ENCODE results near the gene KANK4. TPM values are rescaled to one million over a fixed set of nuclear protein-coding genes. Genes with fewer than 3 reads are reported as not detected.

The KANK4 gene
- total and polyA plus RNA-seq, 2 of the 8 experiments (the other 6 are each of a cell fraction or from before 2014, with no cell fraction given) = 0.22 to 0.26 TPM

GRCh38 chr1:62352387-62352786 lies 33.2 kb upstream of the KANK4 start:
- H3K4me1 ChIP-seq (replicated peaks in 1 of 4; ENCODE audit: control insufficient read depth in 3 of 4, insufficient read depth in 4 of 4, low read length in 3 of 4) = no peaks in the 10 kb centered on the region; a peak in 1 of 7 replicates
- H2BK12ac ChIP-seq (ENCODE audit: low read depth, low read length) = no peak overlapping the region
- H3K18ac ChIP-seq (ENCODE audit: extremely low read depth, low read length) = no peak overlapping the region
- CTCF ChIA-PET (ENCODE audit: partially characterized antibody) = interaction anchor here (1.6 to 2.5 kb wide), 3 partner anchors 14 to 99 kb away, joined by 7 to 8 read pairs (median 8); no protein-coding TSS in a partner anchor
- H3K4me3 ChIP-seq (ENCODE audit: extremely low read depth in 1 of 4, insufficient read depth in 2 of 4, low read depth in 3 of 4, low read length in 4 of 4) = no peak overlapping the region
- H2AK5ac ChIP-seq (ENCODE audit: low read depth, low read length) = no peak overlapping the region
- POLR2A ChIA-PET (ENCODE audit: partially characterized antibody) = interaction anchor here (1.7 kb wide), 1 partner anchor 140 kb away, joined by 8 read pairs; no protein-coding TSS in a partner anchor
- FAIRE-seq (no peak), DNase-seq (ENCODE audit: low read depth in 1 of 2, low spot score in 2 of 2) (no peak)
- H3K23me2 ChIP-seq (ENCODE audit: low read depth, low read length) = no peaks in the 10 kb centered on the region
- no peaks in the 10 kb centered on the region for H3K79me2 ChIP-seq (ENCODE audit: control insufficient read depth in 1 of 2, insufficient read depth in 2 of 2, low read length in 2 of 2)
- H2AFZ ChIP-seq (ENCODE audit: low read length) = no peak overlapping the region
- H4K5ac ChIP-seq (ENCODE audit: insufficient read length, low read depth, low read length) = no peak overlapping the region
- H4K91ac ChIP-seq (replicated peaks; ENCODE audit: insufficient read length, low read length) = no peak overlapping the region
- no peak overlapping the region for H3K23ac ChIP-seq (ENCODE audit: insufficient read length)
- no peak overlapping the region for H3K4me2 ChIP-seq (ENCODE audit: insufficient read depth in 1 of 2, low read depth in 2 of 2, low read length in 2 of 2)
- no peak overlapping the region for H2BK15ac ChIP-seq (ENCODE audit: low read length)
- no peaks in the 10 kb centered on the region for H3K9me3 ChIP-seq (ENCODE audit: insufficient read depth in 2 of 2, low read depth in 1 of 2, low read length in 1 of 2)
- no peak overlapping the region for H2BK120ac ChIP-seq (replicated peaks; ENCODE audit: low read depth, low read length)
- no peaks in the 10 kb centered on the region for H3K79me1 ChIP-seq (ENCODE audit: low read depth, low read length)
- no peak overlapping the region for H3K4ac ChIP-seq (replicated peaks; ENCODE audit: insufficient read length, low read depth, low read length)
- 93% methylated on average over 4 of the region's 4 CpGs; no CpG with 5 or more reads in 1 of the 2 experiments for WGBS, 2 experiments (ENCODE audit: extremely low coverage in 1 of 2, insufficient coverage in 1 of 2, insufficient read length in 1 of 2, insufficient replicate concordance in 2 of 2, low coverage in 1 of 2, low lambda C conversion rate in 2 of 2, missing lambda C conversion rate in 1 of 2)
- no peaks in the 10 kb centered on the region for H3K36me3 ChIP-seq (ENCODE audit: control insufficient read depth in 2 of 4, insufficient read depth in 4 of 4, low read length in 3 of 4)
- H2BK5ac ChIP-seq (ENCODE audit: low read depth, low read length) = no peak overlapping the region
- no peak overlapping the region for H3K14ac ChIP-seq (ENCODE audit: insufficient read length)
- H3K27ac ChIP-seq (ENCODE audit: low read depth, low read length) = no peak overlapping the region
- H3K9ac ChIP-seq (replicated peaks in 1 of 4; ENCODE audit: extremely low read depth in 1 of 4, low read depth in 3 of 4, low read length in 3 of 4) = no peak overlapping the region
- H3K27me3 ChIP-seq (replicated peaks in 1 of 4; ENCODE audit: control insufficient read depth in 3 of 4, extremely low read depth in 1 of 4, insufficient read depth in 3 of 4, low read length in 3 of 4) = no peaks in the 10 kb centered on the region
- H4K8ac ChIP-seq (ENCODE audit: extremely low read depth, insufficient read depth, low read length) = no peak overlapping the region
- H3K56ac ChIP-seq (replicated peaks; ENCODE audit: insufficient read length, low read depth, low read length) = no peak overlapping the region
- no peaks in the 10 kb centered on the region for H4K20me1 ChIP-seq (replicated peaks in 1 of 2; ENCODE audit: control insufficient read depth in 1 of 2, insufficient read depth in 2 of 2, low read length in 2 of 2)
- H2BK20ac ChIP-seq (ENCODE audit: low read length) = no peak overlapping the region
- no peak for TF ChIP-seq POLR2A (IDR thresholded peaks at IDR 0.05; ENCODE audit: control extremely low read depth in 1 of 2, low read depth in 2 of 2, low read length in 2 of 2)
- TF ChIP-seq TAF7 (optimal IDR thresholded peaks at IDR 0.05; ENCODE audit: borderline replicate concordance, low read depth, low read length) = no peak
- no peak for TF ChIP-seq RAD21 (IDR thresholded peaks at IDR 0.05 in 1 of 2, conservative IDR thresholded peaks at IDR 0.05 in 1 of 2; ENCODE audit: low read depth in 2 of 2, low read length in 2 of 2)
- no peak for TF ChIP-seq GTF2F1 (IDR thresholded peaks at IDR 0.05; ENCODE audit: borderline replicate concordance, low read depth, low read length)
- TF ChIP-seq RFX5 (IDR thresholded peaks at IDR 0.05; ENCODE audit: borderline replicate concordance, low read depth, low read length) = no peak
- no peak for TF ChIP-seq POU5F1 (IDR thresholded peaks at IDR 0.05; ENCODE audit: low read depth, low read length)

Measured in H1 (cell line).